Measurements from ENCODE around the gene LPP.

Gene LPP

DNA sequence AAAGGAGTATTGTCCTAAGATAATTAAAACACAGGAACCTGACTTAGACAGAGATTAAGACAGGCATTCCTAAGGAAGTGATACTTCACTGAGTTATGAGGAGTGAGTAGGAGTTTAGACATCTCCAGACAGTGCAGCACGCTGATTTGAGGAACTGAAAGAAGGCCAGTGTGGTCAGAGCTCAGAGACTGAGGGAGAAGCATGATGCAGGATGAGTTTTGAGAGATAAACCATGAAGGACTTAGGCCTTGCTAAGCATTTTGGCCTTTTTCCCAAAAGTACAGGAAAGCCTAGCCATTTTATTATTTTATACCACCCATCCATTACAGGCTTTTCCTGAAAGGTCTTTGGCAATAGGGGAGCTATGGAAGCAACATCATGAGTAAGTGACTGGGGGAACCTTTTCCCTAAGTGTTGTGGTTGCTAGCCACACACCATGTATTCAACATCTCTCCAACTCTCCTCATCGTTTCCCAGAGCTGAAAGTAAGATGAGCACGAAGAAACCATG is 642.2 kb downstream of the LPP start:
- Histone ChIP-seq H2AFZ (ENCODE audit: low read length) (no peak overlapping the region), H3K27ac (ENCODE audit: low read length) (no peak overlapping the region)

DNA sequence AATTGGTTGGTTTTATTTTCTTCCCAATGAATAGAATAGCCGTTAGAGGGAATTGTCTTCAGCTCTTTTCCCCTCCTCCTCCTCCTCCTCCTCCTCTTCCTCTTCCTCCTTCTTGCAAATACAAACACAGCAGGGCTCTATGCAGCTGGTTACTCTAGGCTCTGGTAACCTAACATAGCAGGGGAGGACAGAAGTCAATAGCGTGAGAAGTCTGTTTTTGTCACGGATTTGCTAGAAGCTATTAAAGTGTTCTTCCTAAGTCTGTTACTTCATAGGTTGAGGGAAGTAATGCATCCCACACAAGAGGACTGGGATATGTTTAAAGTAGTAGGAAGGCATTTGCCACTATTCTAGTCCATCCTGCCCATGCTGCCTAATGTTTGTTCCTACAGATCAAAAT is 643.1 kb downstream of the LPP start:
- no peak overlapping the region for H3K27ac ChIP-seq (ENCODE audit: low read length)
- no peak for DNase-seq

More for the DNA sequence above, 642.2 kb downstream of the LPP start:
- Histone ChIP-seq H3K9me2 (replicated peaks; ENCODE audit: insufficient read depth, low read length) (no peaks in the 10 kb centered on the region; the same call in 1 of the 2 replicates), H3K4me3 (ENCODE audit: low read length) (no peak overlapping the region), H3K27me3 (replicated peaks; ENCODE audit: insufficient read depth, low read length) (no peaks in the 10 kb centered on the region), H3K79me2 (ENCODE audit: low read length) (no peaks in the 10 kb centered on the region), H3K4me1 (ENCODE audit: low read length) (peaks cover 10% of the 10 kb centered on the region; the same call in 1 of the 2 replicates), H3K36me3 (replicated peaks; ENCODE audit: insufficient read depth, low read length) (no peaks in the 10 kb centered on the region), H3K9me3 (replicated peaks; ENCODE audit: insufficient read depth, low read length) (no peaks in the 10 kb centered on the region), H3F3A (ENCODE audit: insufficient read depth, low read length) (no peaks in the 10 kb centered on the region), H3K4me2 (ENCODE audit: low read depth, low read length) (no peak overlapping the region), H3K9ac (ENCODE audit: low read length) (no peak overlapping the region), H4K20me1 (ENCODE audit: insufficient read depth, low read length) (no peaks in the 10 kb centered on the region)
- peak; percentile 43 for DNase-seq
- TF ChIP-seq, protein P1, sequence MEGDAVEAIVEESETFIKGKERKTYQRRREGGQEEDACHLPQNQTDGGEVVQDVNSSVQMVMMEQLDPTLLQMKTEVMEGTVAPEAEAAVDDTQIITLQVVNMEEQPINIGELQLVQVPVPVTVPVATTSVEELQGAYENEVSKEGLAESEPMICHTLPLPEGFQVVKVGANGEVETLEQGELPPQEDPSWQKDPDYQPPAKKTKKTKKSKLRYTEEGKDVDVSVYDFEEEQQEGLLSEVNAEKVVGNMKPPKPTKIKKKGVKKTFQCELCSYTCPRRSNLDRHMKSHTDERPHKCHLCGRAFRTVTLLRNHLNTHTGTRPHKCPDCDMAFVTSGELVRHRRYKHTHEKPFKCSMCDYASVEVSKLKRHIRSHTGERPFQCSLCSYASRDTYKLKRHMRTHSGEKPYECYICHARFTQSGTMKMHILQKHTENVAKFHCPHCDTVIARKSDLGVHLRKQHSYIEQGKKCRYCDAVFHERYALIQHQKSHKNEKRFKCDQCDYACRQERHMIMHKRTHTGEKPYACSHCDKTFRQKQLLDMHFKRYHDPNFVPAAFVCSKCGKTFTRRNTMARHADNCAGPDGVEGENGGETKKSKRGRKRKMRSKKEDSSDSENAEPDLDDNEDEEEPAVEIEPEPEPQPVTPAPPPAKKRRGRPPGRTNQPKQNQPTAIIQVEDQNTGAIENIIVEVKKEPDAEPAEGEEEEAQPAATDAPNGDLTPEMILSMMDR (IDR thresholded peaks at IDR 0.05; ENCODE audit: low read length): no peak
- no peak for TF ChIP-seq EZH2 (optimal IDR thresholded peaks at IDR 0.05; ENCODE audit: low read depth, low read length)
- no peak for TF ChIP-seq EZH2phosphoT487 (IDR thresholded peaks at IDR 0.05; ENCODE audit: low read length)

DNA sequence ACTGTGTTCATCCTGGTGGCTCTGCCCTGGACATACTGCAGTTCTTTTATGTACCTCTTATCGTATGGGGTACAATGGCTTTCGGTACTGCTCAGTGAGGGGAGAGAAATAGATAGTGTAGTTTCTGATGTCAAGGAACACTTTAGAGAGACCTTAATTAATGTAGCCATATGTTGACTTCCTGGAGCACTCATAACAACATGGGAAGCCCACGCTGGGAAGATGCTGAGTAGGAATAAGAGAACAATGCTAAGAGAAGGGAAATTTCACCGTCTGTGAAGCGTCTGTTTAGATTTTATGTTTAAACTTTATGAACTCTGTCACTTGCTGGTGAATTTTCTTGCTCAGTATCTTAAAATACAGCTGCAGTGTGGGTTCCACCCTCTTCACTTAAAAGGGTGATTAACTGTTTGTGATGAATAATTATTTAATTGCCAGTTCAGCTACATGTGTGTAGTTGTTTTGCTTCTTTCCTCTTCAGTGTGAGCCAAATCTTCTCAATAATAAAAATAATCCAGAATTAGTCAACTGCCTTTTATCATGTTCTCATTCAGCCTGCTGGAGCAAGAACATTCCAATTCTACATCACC is 644.7 kb downstream of the LPP start:
- no peak overlapping the region for H3K4me2 ChIP-seq (ENCODE audit: low read depth, low read length)
- TF ChIP-seq EZH2phosphoT487 (IDR thresholded peaks at IDR 0.05; ENCODE audit: low read length): no peak
- TF ChIP-seq, protein P1 (IDR thresholded peaks at IDR 0.05; ENCODE audit: low read length): no peak
- TF ChIP-seq EZH2 (optimal IDR thresholded peaks at IDR 0.05; ENCODE audit: low read depth, low read length): no peak
- H3K36me3 ChIP-seq (replicated peaks; ENCODE audit: insufficient read depth, low read length): no peaks in the 10 kb centered on the region
- H3K27me3 ChIP-seq (replicated peaks; ENCODE audit: insufficient read depth, low read length): no peaks in the 10 kb centered on the region
- DNase-seq: no peak
- no peaks in the 10 kb centered on the region for H3K9me3 ChIP-seq (replicated peaks; ENCODE audit: insufficient read depth, low read length)
- H2AFZ ChIP-seq (ENCODE audit: low read length): no peak overlapping the region
- H3K9ac ChIP-seq (ENCODE audit: low read length): no peak overlapping the region
- no peaks in the 10 kb centered on the region for H3K79me2 ChIP-seq (ENCODE audit: low read length)
- H3F3A ChIP-seq (ENCODE audit: insufficient read depth, low read length): no peaks in the 10 kb centered on the region
- peaks cover 10% of the 10 kb centered on the region; the same call in 1 of the 2 replicates for H3K4me1 ChIP-seq (ENCODE audit: low read length)
- no peak overlapping the region for H3K27ac ChIP-seq (ENCODE audit: low read length)
- no peaks in the 10 kb centered on the region; the same call in 1 of the 2 replicates for H3K9me2 ChIP-seq (replicated peaks; ENCODE audit: insufficient read depth, low read length)
- no peak overlapping the region for H3K4me3 ChIP-seq (ENCODE audit: low read length)
- no peaks in the 10 kb centered on the region for H4K20me1 ChIP-seq (ENCODE audit: insufficient read depth, low read length)

More for the DNA sequence above, 643.1 kb downstream of the LPP start:
- H3K9me2 ChIP-seq (replicated peaks; ENCODE audit: insufficient read depth, low read length): no peaks in the 10 kb centered on the region; the same call in 1 of the 2 replicates
- H3K4me2 ChIP-seq (ENCODE audit: low read depth, low read length): no peak overlapping the region
- H3K9ac ChIP-seq (ENCODE audit: low read length): no peak overlapping the region
- peaks cover 10% of the 10 kb centered on the region; the same call in 1 of the 2 replicates for H3K4me1 ChIP-seq (ENCODE audit: low read length)
- H3K4me3 ChIP-seq (ENCODE audit: low read length): no peak overlapping the region
- H3K79me2 ChIP-seq (ENCODE audit: low read length): no peaks in the 10 kb centered on the region
- TF ChIP-seq, protein P1 (IDR thresholded peaks at IDR 0.05; ENCODE audit: low read length): no peak
- TF ChIP-seq EZH2phosphoT487 (IDR thresholded peaks at IDR 0.05; ENCODE audit: low read length): no peak
- no peak for TF ChIP-seq EZH2 (optimal IDR thresholded peaks at IDR 0.05; ENCODE audit: low read depth, low read length)
- no peak overlapping the region for H2AFZ ChIP-seq (ENCODE audit: low read length)
- no peaks in the 10 kb centered on the region for H3K36me3 ChIP-seq (replicated peaks; ENCODE audit: insufficient read depth, low read length)
- no peaks in the 10 kb centered on the region for H3K27me3 ChIP-seq (replicated peaks; ENCODE audit: insufficient read depth, low read length)
- H4K20me1 ChIP-seq (ENCODE audit: insufficient read depth, low read length): no peaks in the 10 kb centered on the region
- H3K9me3 ChIP-seq (replicated peaks; ENCODE audit: insufficient read depth, low read length): no peaks in the 10 kb centered on the region
- no peaks in the 10 kb centered on the region for H3F3A ChIP-seq (ENCODE audit: insufficient read depth, low read length)

Measured in MM.1S (cell line).